OCI-LY7 (cell line): ENCODE measurements around the gene CRYBA4. TPM values are rescaled to one million over a fixed set of nuclear protein-coding genes. Genes with fewer than 3 reads are reported as not detected.

Experiments used
- BruUV-seq: library from RNA; stranded (reverse); fragments of 400-500 nt; replicated peaks from 2 replicates; lab custom pipeline; 2021; lab: Mats Ljungman, UMichigan
- CTCF ChIA-PET: fragments of 300-600 bp; sonication (Branson Sonifier 250); formaldehyde crosslinking; loops from one replicate; lab custom pipeline; 2022; ENCODE audit warnings: antibody characterized with exemption; ENCODE audit not compliant: unreplicated experiment; lab: Charles Lee
- POLR2A ChIA-PET: fragments of 300-600 bp; sonication (Branson Sonifier 250); formaldehyde crosslinking; loops from one replicate; lab custom pipeline; 2022; ENCODE audit warnings: antibody characterized with exemption; lab: Charles Lee
- DNase-seq: peaks from one replicate; pipeline ENCODE4 v3.0.0-alpha.2; 2015; ENCODE audit warnings: low spot score
- H2AFZ ChIP-seq: fragments of 200-600 bp; sonication (generic), shearing (Covaris generic); 2 replicates; pipeline ENCODE4 v1.6.1; 2014; ENCODE audit warnings: mild to moderate bottlenecking, antibody characterized with exemption, low read length, moderate library complexity
- H3K27ac ChIP-seq: fragments of 200-600 bp; sonication (generic); 2 replicates; pipeline ENCODE4 v1.5.1; 2014; ENCODE audit warnings: mixed run types, low read depth, mild to moderate bottlenecking, moderate library complexity, low read length, inconsistent platforms; ENCODE audit not compliant: poor library complexity, severe bottlenecking
- H3K36me3 ChIP-seq: fragments of 200-600 bp; sonication (generic); 2 replicates; pipeline ENCODE4 v1.6.1; 2014; ENCODE audit warnings: mild to moderate bottlenecking, antibody characterized with exemption, low read length, moderate library complexity, mixed read lengths; ENCODE audit not compliant: insufficient read depth
- H3K4me1 ChIP-seq: fragments of 200-600 bp; sonication (generic); 2 replicates; pipeline ENCODE4 v1.5.1; 2014; ENCODE audit warnings: mild to moderate bottlenecking, low read length; ENCODE audit not compliant: insufficient read depth, poor library complexity, severe bottlenecking
- H3K4me2 ChIP-seq: fragments of 200-600 bp; sonication (generic); 2 replicates; pipeline ENCODE4 v1.6.1; 2014; ENCODE audit warnings: mild to moderate bottlenecking, low read length
- H3K4me3 ChIP-seq: fragments of 200-600 bp; sonication (generic); 2 replicates; pipeline ENCODE4 v1.5.1; 2014; ENCODE audit warnings: mild to moderate bottlenecking, low read depth, low read length; ENCODE audit not compliant: poor library complexity, severe bottlenecking
- H3K79me2 ChIP-seq: fragments of 200-600 bp; sonication (generic); 2 replicates; pipeline ENCODE4 v1.6.1; 2016; ENCODE audit warnings: low read depth, mild to moderate bottlenecking, low read length, moderate library complexity, mixed read lengths; ENCODE audit not compliant: insufficient read depth
- H3K9me2 ChIP-seq: fragments of 200-600 bp; sonication (generic); 2 replicates; pipeline ENCODE4 v1.6.1; 2016; ENCODE audit warnings: mild to moderate bottlenecking, low read length, mixed read lengths; ENCODE audit not compliant: insufficient read depth
- H3K9me3 ChIP-seq: fragments of 200-600 bp; sonication (generic); 2 replicates; pipeline ENCODE4 v1.6.1; 2014; ENCODE audit warnings: mild to moderate bottlenecking, mixed run types, low read length, mixed read lengths
- H4K20me1 ChIP-seq: fragments of 200-600 bp; sonication (generic); 2 replicates; pipeline ENCODE4 v1.6.1; 2014; ENCODE audit warnings: mild to moderate bottlenecking, antibody characterized with exemption, low read length, moderate library complexity, mixed read lengths; ENCODE audit not compliant: insufficient read depth
- CTCF ChIP-seq: fragments of 200-600 bp; sonication (generic); conservative IDR thresholded peaks from 2 replicates; pipeline ENCODE4 v1.5.1; 2014; ENCODE audit warnings: mild to moderate bottlenecking, antibody characterized with exemption, low read length, moderate library complexity, mixed read lengths
- EZH2phosphoT487 ChIP-seq: fragments of 200-600 bp; sonication (generic); IDR thresholded peaks from 2 replicates; pipeline ENCODE4 v1.6.1; 2018; ENCODE audit warnings: low read depth, borderline replicate concordance, mild to moderate bottlenecking, mixed run types, antibody characterized with exemption, low read length, moderate library complexity, mixed read lengths
- intact Hi-C: fragments of 100-400 bp; cut with micrococcal nuclease; formaldehyde crosslinking; loops from one replicate; pipeline ENCODE4 v1.10.0; 2022; ENCODE audit not compliant: unreplicated experiment
- total RNA-seq, 2 experiments: library from RNA; depleted of rRNA in 1 of 2; stranded (reverse); fragments of >200 nt in 1 of 2; shearing (Covaris generic) in 1 of 2; gene quantifications; 2 replicates each; pipeline ENCODE4 v1.2.3, GENCODE V29; 2014 to 2022

CRYBA4 gene
- total RNA-seq, 2 experiments from 2014 or later = not detected

GRCh38 chr22:26614322-26614721 lies 7.4 kb upstream of the CRYBA4 start:
- Histone ChIP-seq H3K4me2 (no peak overlapping the region; the same call in 1 of the 2 replicates), H3K9me2 (no peaks in the 10 kb centered on the region), H3K79me2 (no peaks in the 10 kb centered on the region), H4K20me1 (no peaks in the 10 kb centered on the region), H3K4me1 (peaks cover 61% of the 10 kb centered on the region), H2AFZ (no peak overlapping the region), H3K36me3 (no peaks in the 10 kb centered on the region), H3K9me3 (no peaks in the 10 kb centered on the region), H3K4me3 (no peak overlapping the region), H3K27ac (no peak overlapping the region)
- DNase-seq = no peak
- ChIA-PET CTCF (no interaction called here), POLR2A (interaction anchor here (0.6 kb wide), 1 partner anchor 35 kb away, joined by 3 read pairs; no protein-coding TSS in a partner anchor)
- no peak for TF ChIP-seq CTCF
- TF ChIP-seq EZH2phosphoT487 = no peak
- BruUV-seq = no TSS peak
- intact Hi-C loops = no loop called here

- H2AFZ ChIP-seq = no peak overlapping the region
- POLR2A ChIA-PET = no interaction called here
Observed at GRCh38 chr22:26615149-26615548, 6.6 kb upstream of the CRYBA4 start.

More at GRCh38 chr22:26615149-26615548, 6.6 kb upstream of the CRYBA4 start:
- no TSS peak for BruUV-seq
- Histone ChIP-seq H3K4me3 (no peak overlapping the region), H3K4me2 (peak overlapping the region; percentile 55), H3K9me2 (no peaks in the 10 kb centered on the region), H3K27ac (peak overlapping the region; percentile 42), H3K9me3 (no peaks in the 10 kb centered on the region), H3K79me2 (no peaks in the 10 kb centered on the region), H3K4me1 (peaks cover 53% of the 10 kb centered on the region), H4K20me1 (no peaks in the 10 kb centered on the region), H3K36me3 (no peaks in the 10 kb centered on the region)
- CTCF ChIA-PET = no interaction called here
- TF ChIP-seq CTCF (no peak), EZH2phosphoT487 (no peak)
- DNase-seq = peak; percentile 92
- intact Hi-C loops = loop anchor here (1.0 kb wide), 1 partner anchor 80 kb away; no protein-coding TSS in a partner anchor
